ENCODE data around the gene SSBP4.

The SSBP4 gene

DNA sequence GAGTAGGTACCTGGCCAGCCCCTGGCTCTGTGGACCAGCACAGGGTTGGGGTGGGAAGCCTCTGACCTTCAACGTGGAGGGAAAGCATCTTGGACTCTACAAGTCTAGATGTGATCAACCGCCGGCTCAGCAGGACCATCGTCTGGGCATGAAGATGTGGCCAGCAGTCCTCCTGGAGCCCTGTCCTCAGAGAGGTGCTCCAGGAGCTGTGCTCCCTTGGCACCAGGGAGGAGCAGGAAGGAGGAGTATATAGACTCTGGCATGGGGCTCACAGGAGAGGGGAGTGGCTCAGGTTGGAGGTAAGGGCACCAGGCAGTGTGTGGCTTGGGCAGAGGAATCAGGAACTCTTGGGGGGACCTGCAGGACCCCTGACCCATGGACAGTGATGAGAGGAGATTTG lies 37.1 kb downstream of the SSBP4 start:
- peaks cover 4% of the 10 kb centered on the region for H3K4me1 ChIP-seq (ENCODE audit: low read depth, poor library complexity, severe bottlenecking)
- H3K4me2 ChIP-seq: no peak overlapping the region
- no peaks in the 10 kb centered on the region for H4K20me1 ChIP-seq (ENCODE audit: insufficient read depth)
- no peaks in the 10 kb centered on the region for H3K36me3 ChIP-seq (ENCODE audit: insufficient read depth)
- no peaks in the 10 kb centered on the region for H3K79me2 ChIP-seq (ENCODE audit: insufficient read depth, low read depth)
- no peak overlapping the region for H3K4me3 ChIP-seq (IDR thresholded peaks at IDR 0.05; ENCODE audit: insufficient read depth, low read depth, low read length)
- H2AFZ ChIP-seq (ENCODE audit: low read depth): no peak overlapping the region
- H3K27me3 ChIP-seq (ENCODE audit: insufficient read depth, low read depth): no peaks in the 10 kb centered on the region
- no peak overlapping the region for H3K9ac ChIP-seq
- TF ChIP-seq, protein P1, sequence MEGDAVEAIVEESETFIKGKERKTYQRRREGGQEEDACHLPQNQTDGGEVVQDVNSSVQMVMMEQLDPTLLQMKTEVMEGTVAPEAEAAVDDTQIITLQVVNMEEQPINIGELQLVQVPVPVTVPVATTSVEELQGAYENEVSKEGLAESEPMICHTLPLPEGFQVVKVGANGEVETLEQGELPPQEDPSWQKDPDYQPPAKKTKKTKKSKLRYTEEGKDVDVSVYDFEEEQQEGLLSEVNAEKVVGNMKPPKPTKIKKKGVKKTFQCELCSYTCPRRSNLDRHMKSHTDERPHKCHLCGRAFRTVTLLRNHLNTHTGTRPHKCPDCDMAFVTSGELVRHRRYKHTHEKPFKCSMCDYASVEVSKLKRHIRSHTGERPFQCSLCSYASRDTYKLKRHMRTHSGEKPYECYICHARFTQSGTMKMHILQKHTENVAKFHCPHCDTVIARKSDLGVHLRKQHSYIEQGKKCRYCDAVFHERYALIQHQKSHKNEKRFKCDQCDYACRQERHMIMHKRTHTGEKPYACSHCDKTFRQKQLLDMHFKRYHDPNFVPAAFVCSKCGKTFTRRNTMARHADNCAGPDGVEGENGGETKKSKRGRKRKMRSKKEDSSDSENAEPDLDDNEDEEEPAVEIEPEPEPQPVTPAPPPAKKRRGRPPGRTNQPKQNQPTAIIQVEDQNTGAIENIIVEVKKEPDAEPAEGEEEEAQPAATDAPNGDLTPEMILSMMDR (conservative IDR thresholded peaks at IDR 0.05; ENCODE audit: low read depth, low read length): no peak
- H3K27ac ChIP-seq: no peak overlapping the region

DNA sequence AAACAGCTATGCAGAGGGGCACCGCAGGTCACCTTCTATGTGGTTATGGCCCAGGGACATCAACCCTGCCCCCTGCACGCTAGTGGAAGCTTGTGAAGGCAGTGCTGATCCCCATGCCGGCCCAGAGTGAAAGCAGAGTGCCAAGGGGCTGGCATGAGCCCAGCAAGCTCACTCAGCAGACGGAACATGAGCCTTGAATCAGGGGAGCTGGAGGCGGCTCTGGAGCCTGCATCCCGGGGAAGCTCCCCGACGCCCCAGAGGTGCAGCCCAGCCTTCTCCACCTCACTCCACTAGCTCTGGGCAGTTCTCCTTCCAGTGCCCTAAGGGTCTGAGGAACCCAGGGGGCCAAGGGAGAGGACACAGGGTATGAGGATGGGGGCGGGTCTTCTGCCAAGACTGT lies 37.8 kb downstream of the SSBP4 start:
- no peak overlapping the region for H3K27ac ChIP-seq

DNA sequence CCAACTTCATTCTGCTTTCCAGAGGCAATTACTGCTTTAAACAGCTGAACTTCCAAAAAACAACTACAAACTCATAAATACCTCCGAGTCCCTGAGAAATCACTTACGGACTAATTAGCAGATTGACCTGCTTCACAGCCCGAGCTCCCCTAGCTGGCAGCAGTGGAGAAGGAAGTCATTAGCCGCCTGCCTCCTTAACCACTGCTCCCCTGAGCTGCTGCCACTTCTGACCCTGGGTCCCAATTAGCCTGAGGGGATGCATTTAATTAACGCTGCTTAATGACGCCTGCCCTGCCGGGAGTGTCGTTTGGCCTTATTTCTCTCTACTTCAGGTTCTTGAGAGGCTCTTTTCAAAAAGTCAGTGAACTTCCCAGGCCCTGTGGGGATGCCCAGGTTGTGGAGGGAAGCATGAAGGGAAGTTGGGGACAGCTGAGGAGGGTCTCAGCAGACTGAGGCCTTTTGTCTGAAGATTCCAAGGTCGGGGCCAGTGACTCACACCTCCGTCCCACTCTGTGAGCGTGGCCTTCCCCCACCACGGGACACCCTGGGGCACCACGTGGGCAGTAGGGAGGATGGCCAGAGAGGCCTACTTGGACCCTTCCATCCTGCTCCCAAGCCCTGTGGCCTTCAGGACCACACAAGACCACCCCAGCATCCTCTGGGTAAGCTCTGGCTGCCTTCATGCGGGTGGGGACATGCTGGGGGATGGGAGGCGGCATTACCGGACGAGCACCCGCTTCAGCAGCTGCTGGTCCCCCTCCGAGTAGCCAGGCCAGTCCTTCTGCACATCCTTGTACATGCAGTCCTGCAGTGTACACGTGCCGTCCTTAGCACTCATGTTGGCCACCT lies 38.5 kb downstream of the SSBP4 start:
- H3K27me3 ChIP-seq (ENCODE audit: insufficient read depth, low read depth): no peaks in the 10 kb centered on the region
- no peak overlapping the region for H3K27ac ChIP-seq
- H3K79me2 ChIP-seq (ENCODE audit: insufficient read depth, low read depth): no peaks in the 10 kb centered on the region; the same call in 1 of the 2 replicates
- no peaks in the 10 kb centered on the region for H4K20me1 ChIP-seq (ENCODE audit: insufficient read depth)
- no peaks in the 10 kb centered on the region for H3K36me3 ChIP-seq (ENCODE audit: insufficient read depth)
- no peaks in the 10 kb centered on the region for H3K4me1 ChIP-seq (ENCODE audit: low read depth, poor library complexity, severe bottlenecking)
- H3K4me3 ChIP-seq (IDR thresholded peaks at IDR 0.05; ENCODE audit: insufficient read depth, low read depth, low read length): no peak overlapping the region
- H2AFZ ChIP-seq (ENCODE audit: low read depth): no peak overlapping the region
- no peak overlapping the region for H3K9ac ChIP-seq
- H3K4me2 ChIP-seq: no peak overlapping the region
- TF ChIP-seq, protein P1 (conservative IDR thresholded peaks at IDR 0.05; ENCODE audit: low read depth, low read length): no peak

More for the DNA sequence above, 37.8 kb downstream of the SSBP4 start:
- no peaks in the 10 kb centered on the region for H3K4me1 ChIP-seq (ENCODE audit: low read depth, poor library complexity, severe bottlenecking)
- H4K20me1 ChIP-seq (ENCODE audit: insufficient read depth): no peaks in the 10 kb centered on the region
- no peaks in the 10 kb centered on the region for H3K36me3 ChIP-seq (ENCODE audit: insufficient read depth)
- TF ChIP-seq, protein P1 (conservative IDR thresholded peaks at IDR 0.05; ENCODE audit: low read depth, low read length): no peak
- H3K9ac ChIP-seq: no peak overlapping the region
- no peaks in the 10 kb centered on the region for H3K27me3 ChIP-seq (ENCODE audit: insufficient read depth, low read depth)
- H2AFZ ChIP-seq (ENCODE audit: low read depth): no peak overlapping the region
- H3K79me2 ChIP-seq (ENCODE audit: insufficient read depth, low read depth): no peaks in the 10 kb centered on the region
- no peak overlapping the region for H3K4me3 ChIP-seq (IDR thresholded peaks at IDR 0.05; ENCODE audit: insufficient read depth, low read depth, low read length)
- H3K4me2 ChIP-seq: no peak overlapping the region

DNA sequence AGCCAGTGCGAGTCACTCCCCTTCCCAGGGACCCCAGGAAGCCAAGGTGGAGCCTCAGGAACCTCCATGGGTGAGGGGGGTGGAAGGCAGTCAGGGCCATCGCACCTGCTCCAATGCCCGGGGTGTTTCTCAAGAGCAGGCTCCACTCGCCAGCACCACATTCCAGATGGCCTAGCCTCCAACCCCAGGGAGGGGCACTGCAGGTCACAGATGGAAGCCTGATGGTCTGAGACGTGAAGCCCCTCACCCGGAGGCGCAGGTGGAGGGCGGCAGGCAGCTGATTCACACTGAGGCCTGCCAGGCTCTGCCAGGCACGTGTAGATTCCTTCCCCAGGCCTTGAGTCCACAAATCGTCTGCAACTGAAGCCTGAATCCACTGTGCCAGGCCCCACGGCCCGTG lies 41.7 kb downstream of the SSBP4 start:
- Histone ChIP-seq H3K79me2 (ENCODE audit: insufficient read depth, low read depth) (no peaks in the 10 kb centered on the region; the same call in 1 of the 2 replicates), H3K9ac (no peak overlapping the region), H2AFZ (ENCODE audit: low read depth) (no peak overlapping the region), H3K4me1 (ENCODE audit: low read depth, poor library complexity, severe bottlenecking) (no peaks in the 10 kb centered on the region), H3K36me3 (ENCODE audit: insufficient read depth) (no peaks in the 10 kb centered on the region), H3K4me3 (IDR thresholded peaks at IDR 0.05; ENCODE audit: insufficient read depth, low read depth, low read length) (no peak overlapping the region), H3K27me3 (ENCODE audit: insufficient read depth, low read depth) (no peaks in the 10 kb centered on the region), H3K27ac (no peak overlapping the region), H3K4me2 (no peak overlapping the region), H4K20me1 (ENCODE audit: insufficient read depth) (no peaks in the 10 kb centered on the region)
- TF ChIP-seq, protein P1 (conservative IDR thresholded peaks at IDR 0.05; ENCODE audit: low read depth, low read length): no peak
